H1 (cell line): ENCODE results near the gene XRRA1. TPM values are rescaled to one million over a fixed set of nuclear protein-coding genes. Genes with fewer than 3 reads are reported as not detected.

Experiments used
- CHD7 ChIP-seq: fragments of 300-600 bp; sonication (generic); IDR thresholded peaks from 2 replicates; pipeline ENCODE4 v1.7.1; 2012; ENCODE audit warnings: low read length, moderate library complexity, mild to moderate bottlenecking, inconsistent platforms; ENCODE audit not compliant: insufficient replicate concordance
- polyA plus RNA-seq, 7 experiments: library from polyadenylated mRNA; depleted of rRNA in 3 of 7; stranded (reverse) in 5 of 7; unstranded in 2 of 7; fragments of >200 nt in 5 of 7; fragments of 200-250 nt in 2 of 7; gene quantifications; 1 replicate in 5 of 7; 2 replicates in 1 of 7; 4 replicates in 1 of 7; pipeline versions ENCODE4 v1.2.1 to v1.2.3, GENCODE V29; 2011 to 2013; ENCODE audit warnings: missing spikeins in 2 of 7, mixed read lengths in 2 of 7
- total RNA-seq: library from RNA; stranded (reverse); fragmentation: NEBNext Ultra II Directional; extraction: Animal tissue kit (Norgen Biotek cat#: 25700); gene quantifications from 2 replicates; pipeline ENCODE4 v1.2.1, GENCODE V29; 2021

The XRRA1 gene
- total and polyA plus RNA-seq, 2 of the 8 experiments (the other 6 are each of a cell fraction or from before 2014, with no cell fraction given) = 2.1 to 7.1 TPM

- no peak for TF ChIP-seq CHD7
Observed at GRCh38 chr11:74847895-74848294, 101.0 kb downstream of the XRRA1 start (continued).
